ENCODE measurements around the gene CDCA3.

The CDCA3 gene

DNA sequence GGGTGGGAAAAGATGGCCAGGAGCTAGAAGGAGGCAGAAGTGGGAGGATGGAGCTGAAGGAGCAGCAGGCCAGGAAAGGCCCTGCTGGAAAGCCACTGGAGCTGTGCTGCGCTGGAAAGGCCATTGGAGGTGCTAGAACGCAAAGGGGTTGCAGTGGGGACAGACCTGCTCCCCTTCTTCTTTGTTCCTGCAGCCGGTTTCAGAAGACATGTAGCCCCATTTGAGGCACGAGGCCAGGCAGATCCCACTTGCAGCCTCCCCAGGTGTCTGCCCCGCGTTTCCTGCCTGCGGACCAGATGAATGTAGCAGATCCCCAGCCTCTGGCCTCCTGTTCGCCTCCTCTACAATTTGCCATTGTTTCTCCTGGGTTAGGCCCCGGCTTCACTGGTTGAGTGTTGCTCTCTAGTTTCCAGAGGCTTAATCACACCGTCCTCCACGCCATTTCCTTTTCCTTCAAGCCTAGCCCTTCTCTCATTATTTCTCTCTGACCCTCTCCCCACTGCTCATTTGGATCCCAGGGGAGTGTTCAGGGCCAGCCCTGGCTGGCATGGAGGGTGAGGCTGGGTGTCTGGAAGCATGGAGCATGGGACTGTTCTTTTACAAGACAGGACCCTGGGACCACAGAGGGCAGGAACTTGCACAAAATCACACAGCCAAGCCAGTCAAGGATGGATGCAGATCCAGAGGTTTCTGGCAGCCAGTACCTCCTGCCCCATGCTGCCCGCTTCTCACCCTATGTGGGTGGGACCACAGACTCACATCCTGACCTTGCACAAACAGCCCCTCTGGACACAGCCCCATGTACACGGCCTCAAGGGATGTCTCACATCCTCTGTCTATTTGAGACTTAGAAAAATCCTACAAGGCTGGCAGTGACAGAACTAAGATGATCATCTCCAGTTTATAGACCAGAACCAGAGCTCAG, 31.7 kb downstream of the CDCA3 start:
- no peak for DNase-seq (ENCODE audit: low read depth)

DNA sequence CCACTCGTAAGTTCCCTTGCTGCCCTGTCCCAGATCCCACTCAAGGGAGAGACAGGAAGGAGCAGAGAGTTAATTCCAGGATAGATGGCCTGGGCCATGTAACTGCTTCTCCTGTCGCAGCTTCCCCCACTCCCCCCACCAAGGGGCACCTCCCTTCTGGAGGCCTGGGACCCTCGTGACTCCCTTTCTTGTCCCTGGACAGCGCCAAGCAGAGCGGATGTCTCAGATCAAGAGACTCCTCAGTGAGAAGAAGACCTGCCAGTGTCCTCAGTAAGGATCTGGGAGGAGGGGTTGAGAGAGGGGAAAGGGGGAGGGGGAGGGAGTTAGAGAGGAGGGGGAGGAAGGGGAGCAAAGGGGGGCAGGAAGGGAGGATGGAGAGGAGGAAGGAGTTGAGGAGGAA, 32.4 kb downstream of the CDCA3 start:
- DNase-seq (ENCODE audit: low read depth) = no peak

DNA sequence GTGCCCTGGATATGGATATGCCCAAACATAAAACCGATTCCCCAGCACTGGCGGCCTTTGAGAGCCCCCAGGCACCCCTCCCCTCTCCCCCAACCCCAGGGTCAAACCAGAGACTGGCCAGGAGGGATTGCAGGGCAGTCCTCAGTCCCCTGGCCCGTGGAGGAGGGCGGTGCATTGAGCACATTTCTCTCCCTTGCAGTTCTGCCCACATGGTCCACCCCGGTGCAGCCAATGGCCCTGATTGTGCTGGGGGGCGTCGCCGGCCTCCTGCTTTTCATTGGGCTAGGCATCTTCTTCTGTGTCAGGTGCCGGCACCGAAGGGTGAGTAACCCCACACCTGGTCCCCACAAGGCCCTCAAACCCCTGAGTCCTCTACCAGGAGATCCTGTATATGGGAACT, 32.9 kb downstream of the CDCA3 start:
- no peak for DNase-seq (ENCODE audit: low read depth)

DNA sequence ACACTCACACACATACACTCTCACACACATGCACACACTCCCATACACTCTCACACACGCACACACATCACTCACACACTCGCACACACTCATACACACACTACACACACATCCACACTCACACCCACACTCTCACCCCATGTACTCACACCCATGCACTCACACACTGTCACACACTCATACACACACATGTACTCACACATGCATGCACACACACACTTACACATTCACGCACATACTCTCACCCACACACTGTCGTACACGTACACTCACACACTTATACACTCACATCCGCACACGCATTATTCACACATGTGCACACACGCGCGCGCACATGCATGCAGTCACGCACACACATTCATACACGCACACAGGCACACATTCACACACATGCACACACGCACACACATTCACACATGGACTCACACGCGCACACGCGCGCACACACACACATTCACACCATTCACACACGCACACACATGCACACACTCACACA, 33.4 kb downstream of the CDCA3 start:
- no peak for DNase-seq (ENCODE audit: low read depth)

DNA sequence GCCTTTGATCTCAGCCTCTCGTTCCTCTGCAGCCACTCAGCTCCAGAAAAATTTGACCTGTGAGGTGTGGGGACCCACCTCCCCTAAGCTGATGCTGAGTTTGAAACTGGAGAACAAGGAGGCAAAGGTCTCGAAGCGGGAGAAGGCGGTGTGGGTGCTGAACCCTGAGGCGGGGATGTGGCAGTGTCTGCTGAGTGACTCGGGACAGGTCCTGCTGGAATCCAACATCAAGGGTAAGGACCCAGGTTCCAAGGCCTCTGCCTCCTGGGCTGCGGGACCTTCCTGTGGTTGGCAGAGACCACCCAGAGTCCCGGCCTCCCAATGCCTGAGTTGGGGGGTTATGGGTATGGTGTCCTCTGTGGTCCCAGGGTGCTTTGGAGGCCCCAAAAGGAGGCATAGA, 34.0 kb downstream of the CDCA3 start:
- DNase-seq (ENCODE audit: low read depth) = no peak

DNA sequence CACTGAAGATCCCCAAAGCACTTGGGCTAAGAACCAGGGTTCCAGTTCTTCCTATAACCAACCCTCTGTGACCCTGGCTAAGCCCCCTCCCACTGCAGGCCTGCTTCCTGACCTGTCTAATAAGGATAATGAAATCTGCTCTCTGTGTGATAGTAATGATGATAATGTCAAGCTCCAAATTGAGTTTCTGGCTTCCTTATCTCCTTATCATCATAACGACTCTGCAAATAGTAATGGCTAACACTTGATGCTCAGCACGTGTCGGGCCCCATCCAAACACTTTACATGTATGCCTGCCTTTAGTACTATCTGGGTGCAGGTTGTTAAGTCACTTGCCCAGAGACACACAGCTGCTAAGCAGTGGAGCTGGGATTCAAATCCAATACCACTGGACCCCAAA, 34.5 kb downstream of the CDCA3 start:
- DNase-seq (ENCODE audit: low read depth) = no peak

DNA sequence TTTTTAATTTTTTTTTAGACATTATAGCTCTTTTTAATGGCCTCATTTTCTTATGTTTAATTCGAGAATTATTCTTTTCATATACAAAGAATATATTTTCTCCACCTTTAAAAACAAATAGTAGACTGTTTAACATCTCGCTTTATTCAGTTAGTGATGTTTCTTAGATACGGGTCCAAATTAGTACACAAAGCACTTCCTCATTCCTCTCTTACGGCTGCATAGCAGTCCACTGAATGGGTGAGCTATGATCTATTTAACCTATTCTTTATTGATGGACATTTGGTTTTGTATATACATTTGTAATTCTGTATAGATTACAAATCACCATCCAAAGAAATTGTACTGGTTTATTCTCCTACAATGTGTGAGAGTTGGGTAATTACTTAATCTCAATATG, 37.7 kb downstream of the CDCA3 start:
- no peak for DNase-seq (ENCODE audit: low read depth)

DNA sequence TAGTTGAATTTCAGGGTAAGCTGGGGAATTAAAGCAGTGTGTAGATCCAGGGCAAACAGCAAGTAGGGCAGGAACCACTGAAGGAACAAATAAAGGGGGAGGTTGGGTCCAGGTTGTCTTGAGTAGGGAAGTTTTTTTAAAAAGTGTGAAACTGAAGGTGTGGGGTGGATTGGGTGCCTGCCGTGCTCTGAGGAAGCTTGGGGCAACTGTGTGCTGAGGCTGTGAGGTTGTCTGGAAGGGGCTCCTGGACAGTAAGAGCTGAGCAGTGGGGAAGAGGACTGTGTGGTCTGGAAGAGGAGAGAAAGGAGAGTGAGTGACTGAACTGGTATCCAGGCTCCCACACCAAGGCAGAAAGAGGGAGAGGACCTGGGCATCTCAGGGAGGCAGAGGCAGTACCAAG, 40.3 kb downstream of the CDCA3 start:
- no peak for DNase-seq (ENCODE audit: low read depth)

DNA sequence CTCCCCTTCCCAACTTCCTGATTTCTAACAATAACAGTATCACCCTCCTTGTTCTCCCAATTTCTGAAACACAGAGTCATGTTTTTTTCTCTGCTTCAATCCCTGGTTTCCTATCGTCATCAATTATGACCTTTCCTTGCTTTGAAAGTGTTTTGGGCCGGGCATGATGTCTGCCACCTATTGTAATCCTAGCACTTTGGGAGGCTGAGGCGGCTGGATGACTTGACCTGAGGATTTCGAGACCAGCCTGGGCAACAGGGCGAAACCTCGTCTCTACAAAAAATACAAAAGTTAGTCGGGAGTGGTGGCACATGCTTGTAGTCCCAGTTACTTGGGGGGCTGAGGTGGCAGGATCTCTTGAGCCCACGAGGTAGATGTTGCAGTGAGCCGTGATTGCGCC, 42.0 kb downstream of the CDCA3 start:
- DNase-seq (ENCODE audit: low read depth) = no peak

DNA sequence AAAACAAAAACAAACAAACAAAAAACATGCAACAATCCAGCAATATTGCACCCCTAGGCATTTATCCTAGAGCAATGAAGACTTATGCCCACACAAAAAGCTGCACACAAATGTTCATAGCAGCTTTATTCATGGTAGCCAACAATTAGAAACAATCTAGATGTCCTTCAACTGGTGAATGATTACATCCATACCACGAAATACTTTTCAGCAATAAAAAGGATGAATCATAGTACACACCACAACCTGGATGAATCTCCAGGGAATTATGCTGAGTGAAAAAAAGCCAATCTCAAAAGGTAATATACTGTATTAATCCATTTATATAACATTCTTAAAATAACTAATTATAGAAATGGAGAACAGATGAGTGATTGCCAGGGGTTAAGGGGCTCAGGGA, 43.9 kb downstream of the CDCA3 start:
- no peak for DNase-seq (ENCODE audit: low read depth)

DNA sequence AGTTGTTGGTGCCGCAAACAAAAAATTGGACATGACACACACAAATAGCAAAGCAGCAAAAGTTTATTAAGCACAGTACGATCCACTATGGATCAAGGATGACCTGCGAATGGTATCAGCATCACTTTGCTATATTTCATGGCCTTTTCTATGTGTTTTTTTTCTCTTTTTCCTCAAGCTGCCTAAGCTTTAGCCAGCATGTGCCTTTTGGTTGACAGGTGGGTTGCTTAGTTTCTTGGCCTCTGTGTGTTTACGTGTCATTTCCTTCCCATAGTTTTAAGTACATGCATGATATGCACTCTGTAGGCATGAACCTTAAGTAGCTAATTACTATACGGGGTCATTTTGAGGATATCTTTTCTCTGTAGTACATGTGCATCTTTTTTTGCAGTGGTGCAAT, 51.9 kb downstream of the CDCA3 start:
- no peak for DNase-seq (ENCODE audit: low read depth)
